Endothelial cell of umbilical vein (primary cell): Measurements from ENCODE around the gene SEMA4F. TPM values are rescaled to one million over a fixed set of nuclear protein-coding genes. Genes with fewer than 3 reads are reported as not detected.

Experiments used
- BruUV-seq: library from RNA; stranded (reverse); fragments of 400-500 nt; replicated peaks from 2 replicates; lab custom pipeline; 2021; lab: Mats Ljungman, UMichigan
- CTCF ChIA-PET: fragments of 300-600, 350-600 bp; sonication (Branson Sonifier 250); formaldehyde crosslinking; loops from one replicate; lab custom pipeline; 2021; ENCODE audit warnings: antibody characterized with exemption, inconsistent platforms; lab: Charles Lee
- POLR2A ChIA-PET: fragments of 300-600, 350-600 bp; sonication (Branson Sonifier 250); formaldehyde crosslinking; loops from one replicate; lab custom pipeline; 2021; ENCODE audit warnings: antibody characterized with exemption, inconsistent platforms; lab: Charles Lee
- DNase-seq: peaks from one replicate; pipeline ENCODE4 v3.0.0-alpha.2; 2011; ENCODE audit warnings: low read depth, low spot score
- FAIRE-seq: peaks from 2 replicates; lab custom pipeline; 2011; peaks lifted over from hg19 to GRCh38; lab: Jason Lieb, UNC
- H2AFZ ChIP-seq: 2 replicates; pipeline ENCODE4 v1.6.0; 2012; ENCODE audit warnings: low read depth, low read length, control low read depth, inconsistent platforms
- H3K27ac ChIP-seq: 2 replicates; pipeline ENCODE4 v1.5.1; 2011; ENCODE audit warnings: low read depth, mild to moderate bottlenecking, control low read depth, low read length, moderate library complexity; ENCODE audit not compliant: insufficient read depth
- H3K27me3 ChIP-seq, 2 experiments: 2 replicates each; pipeline versions ENCODE4 v1.6.0 to v1.6.1; 2011; ENCODE audit warnings: low read length in 2 of 2, mixed read lengths in 1 of 2; ENCODE audit not compliant: control insufficient read depth in 2 of 2, insufficient read depth in 2 of 2
- H3K36me3 ChIP-seq, 2 experiments: 2 replicates in 1 of 2; 3 replicates in 1 of 2; pipeline ENCODE4 v1.5.1; 2011; ENCODE audit warnings: low read length in 2 of 2, mild to moderate bottlenecking in 1 of 2, moderate library complexity in 1 of 2; ENCODE audit not compliant: control insufficient read depth in 2 of 2, insufficient read depth in 2 of 2; ENCODE audit errors: extremely low read depth in 1 of 2
- H3K4me1 ChIP-seq: 3 replicates; pipeline ENCODE4 v1.5.1; 2011; ENCODE audit warnings: mild to moderate bottlenecking, low read length; ENCODE audit not compliant: control insufficient read depth, insufficient read depth; ENCODE audit errors: extremely low read depth
- H3K4me2 ChIP-seq: 2 replicates; pipeline ENCODE4 v1.6.1; 2011; ENCODE audit warnings: low read length, control low read depth, mixed read lengths; ENCODE audit not compliant: insufficient read depth
- H3K4me3 ChIP-seq, 3 experiments: fragments of 200-600 bp in 1 of 3; sonication (generic), shearing (Covaris generic) in 1 of 3; replicated peaks in 1 of 3; 2 replicates each; pipeline ENCODE4 v1.5.1; 2011 to 2016; ENCODE audit warnings: control low read depth in 3 of 3, low read length in 3 of 3, mild to moderate bottlenecking in 2 of 3, inconsistent platforms in 1 of 3, low read depth in 1 of 3, moderate library complexity in 1 of 3; ENCODE audit not compliant: insufficient read depth in 1 of 3
- H3K79me2 ChIP-seq: 2 replicates; pipeline ENCODE4 v1.6.0; 2012; ENCODE audit warnings: low read length, inconsistent platforms; ENCODE audit not compliant: control insufficient read depth, insufficient read depth
- H3K9ac ChIP-seq: replicated peaks from 2 replicates; pipeline ENCODE3; 2011; ENCODE audit warnings: low read length, control low read depth; ENCODE audit not compliant: insufficient read depth; ENCODE audit errors: extremely low read depth
- H3K9me1 ChIP-seq: replicated peaks from 3 replicates; pipeline ENCODE4 v1.6.0; 2011; ENCODE audit warnings: mild to moderate bottlenecking, low read length; ENCODE audit not compliant: control insufficient read depth, insufficient read depth; ENCODE audit errors: extremely low read depth
- H3K9me3 ChIP-seq: replicated peaks from 2 replicates; pipeline ENCODE4 v1.5.1; 2012; ENCODE audit warnings: low read length, inconsistent platforms; ENCODE audit not compliant: control insufficient read depth, insufficient read depth
- H4K20me1 ChIP-seq: replicated peaks from 2 replicates; pipeline ENCODE3; 2011; ENCODE audit warnings: mild to moderate bottlenecking, low read length; ENCODE audit not compliant: control insufficient read depth, insufficient read depth; ENCODE audit errors: extremely low read depth
- EZH2 ChIP-seq: IDR thresholded peaks from 2 replicates; pipeline ENCODE4 v1.6.1; 2012; ENCODE audit warnings: borderline replicate concordance, low read depth, mild to moderate bottlenecking, moderate library complexity, low read length, inconsistent platforms; ENCODE audit not compliant: severe bottlenecking
- FOS ChIP-seq: IDR thresholded peaks from 2 replicates; pipeline ENCODE4 v1.6.1; 2011; ENCODE audit warnings: mild to moderate bottlenecking, low read length, moderate library complexity, borderline replicate concordance; ENCODE audit not compliant: insufficient read depth
- GATA2 ChIP-seq: IDR thresholded peaks from 2 replicates; pipeline ENCODE4 v1.7.0; 2011; ENCODE audit warnings: low read depth, mild to moderate bottlenecking, moderate library complexity, mixed read lengths, low read length; ENCODE audit not compliant: insufficient read length, insufficient read depth
- JUN ChIP-seq: IDR thresholded peaks from 2 replicates; pipeline ENCODE4 v1.6.1; 2011; ENCODE audit warnings: borderline replicate concordance, low read depth; ENCODE audit not compliant: insufficient read length, insufficient read depth
- MYC ChIP-seq: IDR thresholded peaks from one replicate; pipeline ENCODE4 v1.6.1; 2011; ENCODE audit warnings: mild to moderate bottlenecking, low read depth, low read length
- POLR2A ChIP-seq: IDR thresholded peaks from 2 replicates; pipeline ENCODE4 v1.6.1; 2012; ENCODE audit warnings: low read depth, mild to moderate bottlenecking, control low read depth, low read length
- POLR2AphosphoS5 ChIP-seq: IDR thresholded peaks from 2 replicates; pipeline ENCODE4 v1.6.1; 2012; ENCODE audit warnings: low read depth, mild to moderate bottlenecking, control low read depth, low read length, moderate library complexity; ENCODE audit not compliant: insufficient read depth
- dilution Hi-C: fragments of 300-500 bp; cut with MboI; formaldehyde crosslinking; loops from one replicate; pipeline ENCODE4 v1.15.0; 2019; ENCODE audit warnings: low sequenced_read_pairs; ENCODE audit not compliant: extremely low pct_ligation_motif_present
- intact Hi-C: fragments of 100-400 bp; cut with micrococcal nuclease; formaldehyde crosslinking; loops from one replicate; pipeline ENCODE4 v1.10.0; 2022
- polyA plus RNA-seq, 4 experiments: library from polyadenylated mRNA; depleted of rRNA in 3 of 4; stranded (reverse) in 3 of 4; unstranded in 1 of 4; fragments of >200 nt; gene quantifications; 2 replicates each; pipeline versions ENCODE4 v1.2.1 to v1.2.3, GENCODE V29; 2011 to 2012; ENCODE audit warnings: missing spikeins in 1 of 4
- total RNA-seq: library from RNA; stranded (reverse); gene quantifications from 2 replicates; pipeline ENCODE4 v1.2.3, GENCODE V29; 2021
- TF ChIP-seq, protein P1 (sequence below), 2 donors: IDR thresholded peaks; 1 replicate in 1 of 2; 2 replicates in 1 of 2; pipeline ENCODE4 v1.5.1; 2011; ENCODE audit warnings: low read length in 2 of 2, mild to moderate bottlenecking in 2 of 2, moderate library complexity in 2 of 2, control low read depth in 1 of 2, inconsistent platforms in 1 of 2, low read depth in 1 of 2; ENCODE audit not compliant: insufficient read depth in 1 of 2; ENCODE audit errors: extremely low read depth in 1 of 2
- TF ChIP-seq, protein P2 (sequence below): IDR thresholded peaks from 2 replicates; pipeline ENCODE4 v1.6.1; 2011; ENCODE audit not compliant: insufficient read depth, insufficient read length

SEMA4F gene
- total and polyA plus RNA-seq, 2 donors (not counting 3 experiments of a cell fraction or from before 2014, with no cell fraction given): 5.3 to 6.0 TPM

DNA sequence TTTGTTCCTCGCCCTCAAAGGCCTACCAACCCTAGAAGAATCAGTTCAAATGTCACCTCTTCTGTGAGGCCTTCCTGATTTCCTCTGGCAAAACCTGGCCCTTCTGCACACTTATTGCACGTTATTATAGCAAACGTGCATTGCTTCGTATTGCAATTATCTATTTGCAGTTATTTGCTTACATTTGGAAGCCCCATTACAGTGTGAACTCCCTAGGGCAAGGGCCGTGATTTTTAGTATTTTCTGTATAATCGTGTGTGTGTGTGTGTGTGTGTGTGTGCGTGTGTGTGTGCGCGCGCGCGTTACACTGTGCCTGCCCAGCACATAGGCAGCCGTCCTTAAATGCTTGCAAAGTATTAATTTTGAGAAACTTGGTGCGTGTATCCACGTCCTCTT lies 460 bp upstream of the SEMA4F start:
- peak overlapping the region; percentile 55 to 69 (median 57) for H3K4me3 ChIP-seq
- H3K4me1 ChIP-seq: peaks cover 8% of the 10 kb centered on the region
- no TSS peak for BruUV-seq
- ChIA-PET POLR2A (no interaction called here), CTCF (interaction anchor here (1.0 kb wide), 1 partner anchor 266 kb away, joined by 3 read pairs; no protein-coding TSS in a partner anchor)
- TF ChIP-seq, protein P1, sequence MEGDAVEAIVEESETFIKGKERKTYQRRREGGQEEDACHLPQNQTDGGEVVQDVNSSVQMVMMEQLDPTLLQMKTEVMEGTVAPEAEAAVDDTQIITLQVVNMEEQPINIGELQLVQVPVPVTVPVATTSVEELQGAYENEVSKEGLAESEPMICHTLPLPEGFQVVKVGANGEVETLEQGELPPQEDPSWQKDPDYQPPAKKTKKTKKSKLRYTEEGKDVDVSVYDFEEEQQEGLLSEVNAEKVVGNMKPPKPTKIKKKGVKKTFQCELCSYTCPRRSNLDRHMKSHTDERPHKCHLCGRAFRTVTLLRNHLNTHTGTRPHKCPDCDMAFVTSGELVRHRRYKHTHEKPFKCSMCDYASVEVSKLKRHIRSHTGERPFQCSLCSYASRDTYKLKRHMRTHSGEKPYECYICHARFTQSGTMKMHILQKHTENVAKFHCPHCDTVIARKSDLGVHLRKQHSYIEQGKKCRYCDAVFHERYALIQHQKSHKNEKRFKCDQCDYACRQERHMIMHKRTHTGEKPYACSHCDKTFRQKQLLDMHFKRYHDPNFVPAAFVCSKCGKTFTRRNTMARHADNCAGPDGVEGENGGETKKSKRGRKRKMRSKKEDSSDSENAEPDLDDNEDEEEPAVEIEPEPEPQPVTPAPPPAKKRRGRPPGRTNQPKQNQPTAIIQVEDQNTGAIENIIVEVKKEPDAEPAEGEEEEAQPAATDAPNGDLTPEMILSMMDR (IDR thresholded peaks at IDR 0.05; ENCODE audit: extremely low read depth in 1 of 2, insufficient read depth in 1 of 2, low read depth in 1 of 2, low read length in 2 of 2): no peak
- TF ChIP-seq, protein P2, sequence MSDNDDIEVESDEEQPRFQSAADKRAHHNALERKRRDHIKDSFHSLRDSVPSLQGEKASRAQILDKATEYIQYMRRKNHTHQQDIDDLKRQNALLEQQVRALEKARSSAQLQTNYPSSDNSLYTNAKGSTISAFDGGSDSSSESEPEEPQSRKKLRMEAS: no peak
- TF ChIP-seq JUN (no peak), POLR2A (no peak), EZH2 (no peak), GATA2 (no peak), POLR2AphosphoS5 (no peak), MYC (no peak), FOS (no peak)
- H3K79me2 ChIP-seq: no peaks in the 10 kb centered on the region
- H3K9me3 ChIP-seq: no peaks in the 10 kb centered on the region
- H3K27me3 ChIP-seq: peaks cover 2% of the 10 kb centered on the region in 2 experiments
- intact Hi-C loops: loop anchor here (5.0 kb wide), 2 partner anchors 151 to 184 kb away; no protein-coding TSS in a partner anchor
- no peak for DNase-seq
- peak overlapping the region; percentile 72 for H3K4me2 ChIP-seq
- no peaks in the 10 kb centered on the region for H3K9me1 ChIP-seq
- dilution Hi-C loops: no loop called here
- H2AFZ ChIP-seq: peak overlapping the region; percentile 95
- no peak overlapping the region for H3K9ac ChIP-seq
- FAIRE-seq: no peak
- H3K27ac ChIP-seq: no peak overlapping the region
- H4K20me1 ChIP-seq: no peaks in the 10 kb centered on the region
- H3K36me3 ChIP-seq: no peaks in the 10 kb centered on the region
